IPS-NIHi7 (cell line): Measurements from ENCODE around the gene EP300.
"Not testable (repeated sequence)": the region's sequence is repeated elsewhere in the genome, so short reads cannot be mapped to it uniquely, and the experiment has no call there.

Source experiments
- DNase-seq: peaks from one replicate; pipeline ENCODE4 v3.0.0; 2012; ENCODE audit warnings: mixed read lengths; ENCODE audit errors: extremely low spot score

The EP300 gene

DNA sequence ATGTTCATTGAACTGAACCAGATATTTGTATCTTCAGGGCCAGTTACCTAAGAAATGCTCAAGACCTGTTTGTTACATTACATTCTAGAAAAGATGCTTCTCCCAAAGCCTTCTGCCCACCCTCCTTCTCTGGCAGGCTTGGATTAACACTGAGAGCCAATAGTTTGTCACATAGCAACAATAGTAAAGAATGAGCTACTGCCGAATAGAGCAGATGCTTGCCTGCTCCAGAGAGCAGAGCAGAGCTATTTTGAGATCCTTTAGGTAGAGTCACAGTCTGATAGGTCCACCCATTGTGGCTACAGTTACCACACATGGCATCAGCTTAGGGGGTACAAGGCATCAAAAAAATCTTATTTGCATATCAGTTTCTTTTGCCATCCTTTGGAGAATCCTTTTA, 13.5 kb upstream of the EP300 start:
- DNase-seq: no peak

- no peak for DNase-seq
Measured at GRCh38 chr22:41085842-41086241, 6.5 kb upstream of the EP300 start.

DNA sequence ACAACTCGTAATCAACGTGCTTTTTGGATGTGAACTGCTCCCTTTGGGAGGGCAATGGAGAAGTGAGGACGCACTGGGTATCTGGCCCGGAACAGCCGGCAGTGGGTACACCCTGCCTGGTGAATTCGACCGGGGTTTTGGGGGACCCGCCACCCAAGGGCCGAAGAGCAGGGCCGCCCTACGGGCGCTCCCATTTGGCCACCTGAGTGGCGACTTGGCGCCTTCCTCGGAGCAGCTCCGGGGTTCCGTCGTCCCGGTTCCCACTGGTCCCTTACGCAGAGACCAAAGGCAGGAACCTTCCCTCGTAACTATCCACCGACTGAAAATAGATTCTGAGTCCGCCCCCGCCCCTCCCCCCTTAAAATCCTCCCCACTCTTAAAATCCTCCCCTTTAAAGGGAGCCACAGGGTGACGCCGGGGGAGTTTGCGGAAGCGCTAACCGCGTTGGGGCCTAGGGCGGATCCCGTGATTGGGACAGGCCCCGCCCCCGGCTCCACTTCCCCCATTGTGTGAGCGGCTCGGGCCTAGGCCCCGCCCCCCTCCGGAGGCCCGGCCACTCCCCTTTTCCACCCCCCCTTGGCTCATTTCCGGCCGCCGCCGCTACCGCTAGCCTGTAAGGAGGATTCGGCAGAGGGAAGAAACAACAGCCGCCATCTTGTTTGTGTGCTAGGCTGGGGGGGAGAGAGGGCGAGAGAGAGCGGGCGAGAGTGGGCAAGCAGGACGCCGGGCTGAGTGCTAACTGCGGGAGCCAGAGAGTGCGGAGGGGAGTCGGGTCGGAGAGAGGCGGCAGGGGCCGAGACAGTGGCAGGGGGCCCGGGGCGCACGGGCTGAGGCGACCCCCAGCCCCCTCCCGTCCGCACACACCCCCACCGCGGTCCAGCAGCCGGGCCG, 1.0 kb upstream of the EP300 start:
- peak; percentile 98 for DNase-seq

- DNase-seq: no peak
Measured at GRCh38 chr22:41092847-41093411, 537 bp downstream of the EP300 start.

DNA sequence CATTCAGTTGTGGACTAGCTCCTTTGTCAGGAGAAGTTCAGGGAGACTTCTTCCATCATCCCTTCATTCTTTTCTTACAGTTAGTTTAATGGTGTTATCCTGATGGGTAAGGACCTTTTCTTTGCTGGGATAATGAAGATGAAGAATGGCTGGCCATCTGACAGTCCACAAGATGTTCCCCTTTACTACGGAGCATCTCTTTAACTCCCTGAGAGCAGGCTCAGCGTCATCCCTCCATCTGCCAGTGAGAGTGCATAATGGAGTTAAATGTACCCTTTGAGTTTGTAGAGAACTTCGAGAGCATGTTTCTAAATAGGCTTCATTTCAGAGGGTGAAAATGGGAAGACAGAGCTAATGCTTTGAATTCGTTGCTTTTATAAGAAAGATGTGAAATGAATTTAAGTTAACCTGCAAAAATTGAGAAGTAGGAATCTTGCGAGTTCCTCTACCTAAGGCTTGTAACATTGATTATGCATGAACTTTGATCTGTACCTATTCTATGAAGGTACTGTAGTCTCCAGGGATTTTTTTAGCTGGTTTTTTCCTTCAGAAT, 1.7 kb downstream of the EP300 start:
- DNase-seq: no peak

- no peak for DNase-seq
Measured at GRCh38 chr22:41096391-41096790, 4.0 kb downstream of the EP300 start.

- DNase-seq: no peak
Measured at GRCh38 chr22:41096841-41097240, 4.4 kb downstream of the EP300 start.

DNA sequence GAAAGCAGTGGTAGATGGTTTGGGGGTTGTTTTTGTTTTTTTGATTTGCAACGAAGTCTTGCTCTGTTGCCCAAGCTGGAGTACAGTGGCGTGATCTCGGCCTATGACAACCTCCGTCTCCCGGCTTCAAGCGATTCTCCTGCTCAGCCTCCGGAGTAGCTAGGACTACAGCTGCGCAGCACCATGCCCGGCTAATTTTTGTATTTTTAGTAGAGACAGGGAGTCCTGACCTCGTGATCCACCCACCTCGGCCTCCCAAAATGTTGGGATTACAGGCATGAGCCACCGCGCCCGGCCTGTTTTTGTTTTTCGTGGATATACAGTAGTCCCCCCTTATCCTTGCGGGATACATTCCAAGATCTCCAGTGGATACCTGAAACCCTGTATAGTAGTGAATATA, 6.6 kb downstream of the EP300 start:
- no peak for DNase-seq

DNA sequence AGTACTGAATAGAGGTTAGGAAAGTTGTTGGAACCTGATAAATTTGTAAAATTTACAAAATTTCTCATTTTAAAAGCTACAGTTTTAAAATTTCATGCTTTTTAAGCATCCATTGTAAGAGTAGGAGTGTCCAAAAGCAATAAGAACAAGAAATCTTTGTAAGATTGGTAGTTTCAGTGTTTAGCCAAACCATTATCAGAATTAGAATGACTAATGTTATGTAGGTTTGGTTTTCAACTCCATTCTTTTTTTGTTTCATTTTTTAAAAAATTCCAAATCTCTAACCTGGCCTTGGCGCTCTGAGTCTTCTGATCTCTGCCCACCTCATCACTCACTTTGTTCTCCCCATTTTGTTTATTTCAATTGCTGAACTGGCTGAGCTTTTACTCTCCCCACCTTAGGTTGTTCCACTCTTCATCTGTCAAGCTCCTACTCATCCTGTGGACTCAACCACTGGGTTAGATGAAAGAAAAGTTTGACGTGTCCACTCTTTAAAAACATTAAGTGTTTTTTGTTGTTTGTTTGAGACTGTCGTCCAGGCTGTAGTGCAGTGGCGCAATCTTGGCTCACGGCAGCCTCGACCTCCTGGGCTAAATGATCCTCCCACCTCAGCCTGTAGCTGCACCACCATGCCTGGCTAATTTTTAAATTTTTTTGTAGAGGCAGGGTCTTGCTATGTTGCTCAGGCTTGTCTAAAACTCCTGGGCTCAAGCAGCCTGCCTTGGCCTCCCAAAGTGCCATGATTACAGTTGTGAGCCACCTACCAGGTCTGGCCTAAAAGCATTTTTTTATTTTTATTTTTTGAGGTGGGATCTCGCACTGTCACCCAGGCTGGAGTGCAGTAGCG, 14.0 kb downstream of the EP300 start:
- no peak for DNase-seq

DNA sequence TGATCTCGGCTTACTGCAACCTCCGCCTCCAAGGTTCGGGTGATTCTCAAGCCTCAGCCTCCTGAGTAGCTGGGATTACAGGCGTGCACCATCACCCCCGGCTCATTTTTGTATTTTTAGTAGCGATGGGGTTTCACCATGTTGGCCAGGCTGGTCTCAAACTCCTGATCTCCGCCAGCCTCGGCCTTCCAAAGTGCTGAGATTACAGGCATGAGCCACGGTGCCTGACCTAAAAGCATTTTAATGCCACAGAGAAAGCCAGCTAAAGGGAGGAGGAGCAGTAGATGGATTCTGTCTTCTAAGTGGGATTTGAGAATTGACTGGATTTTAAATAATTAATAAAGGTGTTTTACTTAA, 14.6 kb downstream of the EP300 start:
- not testable (repeated sequence) for DNase-seq

GRCh38 chr22:41110968-41111367, 18.6 kb downstream of the EP300 start:
- no peak for DNase-seq

- DNase-seq: no peak
Measured at GRCh38 chr22:41116342-41116741, 23.9 kb downstream of the EP300 start.

DNA sequence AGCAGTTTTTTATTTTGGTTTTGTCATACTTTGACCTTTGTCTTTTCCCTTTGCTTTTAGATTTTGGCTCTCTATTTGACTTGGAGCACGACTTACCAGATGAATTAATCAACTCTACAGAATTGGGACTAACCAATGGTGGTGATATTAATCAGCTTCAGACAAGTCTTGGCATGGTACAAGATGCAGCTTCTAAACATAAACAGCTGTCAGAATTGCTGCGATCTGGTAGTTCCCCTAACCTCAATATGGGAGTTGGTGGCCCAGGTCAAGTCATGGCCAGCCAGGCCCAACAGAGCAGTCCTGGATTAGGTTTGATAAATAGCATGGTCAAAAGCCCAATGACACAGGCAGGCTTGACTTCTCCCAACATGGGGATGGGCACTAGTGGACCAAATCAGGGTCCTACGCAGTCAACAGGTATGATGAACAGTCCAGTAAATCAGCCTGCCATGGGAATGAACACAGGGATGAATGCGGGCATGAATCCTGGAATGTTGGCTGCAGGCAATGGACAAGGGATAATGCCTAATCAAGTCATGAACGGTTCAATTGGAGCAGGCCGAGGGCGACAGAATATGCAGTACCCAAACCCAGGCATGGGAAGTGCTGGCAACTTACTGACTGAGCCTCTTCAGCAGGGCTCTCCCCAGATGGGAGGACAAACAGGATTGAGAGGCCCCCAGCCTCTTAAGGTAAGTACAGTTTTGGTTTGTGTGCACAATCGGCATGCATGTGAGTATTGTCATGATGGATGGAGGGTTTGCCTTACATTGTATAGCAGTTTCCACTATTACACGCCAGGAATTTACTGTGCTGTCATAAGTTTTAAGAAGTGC, 25.0 kb downstream of the EP300 start:
- DNase-seq: no peak

DNA sequence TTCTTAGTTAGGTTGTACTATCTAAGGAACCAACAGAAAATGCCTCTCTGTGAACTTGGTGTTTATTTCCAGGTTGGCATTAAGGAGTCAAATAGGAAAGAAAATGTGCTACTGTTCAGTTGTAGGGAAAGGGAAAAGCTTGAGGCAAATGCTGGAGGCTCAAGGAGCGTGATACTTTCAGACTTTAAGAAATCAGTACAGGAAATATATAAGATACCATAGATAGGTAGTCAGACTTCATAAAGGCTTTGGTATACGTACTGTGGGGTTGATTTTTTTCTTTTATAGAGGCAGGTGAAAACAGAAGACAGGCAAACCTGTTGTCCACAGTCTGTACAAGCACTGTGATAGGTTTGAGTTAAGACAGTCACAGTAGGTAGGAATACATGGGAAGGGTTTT, 30.8 kb downstream of the EP300 start:
- no peak for DNase-seq

DNA sequence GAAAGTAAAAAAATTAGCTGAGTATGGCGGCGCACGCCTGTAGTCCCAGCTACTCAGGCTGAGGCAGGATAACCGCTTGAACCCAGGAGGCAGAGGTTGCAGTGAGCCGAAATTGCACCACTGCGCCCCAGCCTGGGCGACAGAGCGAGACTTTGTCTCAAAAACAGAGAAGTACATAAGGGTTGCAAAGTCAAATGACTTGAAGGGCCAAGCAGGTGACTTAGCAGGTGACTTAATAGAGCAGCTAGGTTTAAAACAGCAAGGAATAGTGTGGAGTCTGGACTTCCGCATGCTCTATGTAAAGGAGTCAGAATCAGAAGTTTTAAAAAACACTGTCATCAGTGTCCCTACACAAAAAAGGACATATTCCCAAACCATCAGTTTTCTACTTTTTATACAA, 31.7 kb downstream of the EP300 start:
- DNase-seq: no peak

DNA sequence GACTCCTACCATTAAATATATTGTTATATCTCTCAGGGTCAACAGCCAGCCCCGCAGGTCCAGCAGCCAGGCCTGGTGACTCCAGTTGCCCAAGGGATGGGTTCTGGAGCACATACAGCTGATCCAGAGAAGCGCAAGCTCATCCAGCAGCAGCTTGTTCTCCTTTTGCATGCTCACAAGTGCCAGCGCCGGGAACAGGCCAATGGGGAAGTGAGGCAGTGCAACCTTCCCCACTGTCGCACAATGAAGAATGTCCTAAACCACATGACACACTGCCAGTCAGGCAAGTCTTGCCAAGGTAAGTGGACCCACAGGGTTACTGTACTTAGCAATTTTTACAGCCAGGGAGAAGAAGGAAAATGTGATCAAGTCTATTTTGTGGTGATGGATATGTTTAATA, 35.1 kb downstream of the EP300 start:
- DNase-seq: no peak

- no peak for DNase-seq
Measured at GRCh38 chr22:41128606-41129005, 36.2 kb downstream of the EP300 start.

DNA sequence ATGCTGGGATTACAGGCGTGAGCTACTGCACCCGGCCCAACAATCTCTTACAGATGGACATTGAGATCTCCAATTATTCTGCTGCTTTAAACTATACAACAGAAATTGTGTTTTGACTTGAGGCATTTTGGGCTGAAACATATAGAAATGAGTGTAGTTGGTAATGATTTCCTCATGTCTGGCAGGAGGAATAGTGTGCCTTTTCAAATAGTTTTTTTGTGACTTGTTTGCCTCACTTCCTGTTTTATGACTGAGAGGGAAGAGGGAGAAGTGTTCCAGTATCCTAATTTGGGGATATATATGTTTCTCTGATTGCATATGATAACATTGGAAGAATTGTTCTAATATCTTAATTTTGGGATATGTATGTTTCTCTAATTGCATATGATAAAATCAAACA, 40.2 kb downstream of the EP300 start:
- DNase-seq: no peak

GRCh38 chr22:41140365-41140957, 48.1 kb downstream of the EP300 start:
- DNase-seq: no peak

GRCh38 chr22:41145921-41146320, 53.5 kb downstream of the EP300 start:
- not testable (repeated sequence) for DNase-seq

DNA sequence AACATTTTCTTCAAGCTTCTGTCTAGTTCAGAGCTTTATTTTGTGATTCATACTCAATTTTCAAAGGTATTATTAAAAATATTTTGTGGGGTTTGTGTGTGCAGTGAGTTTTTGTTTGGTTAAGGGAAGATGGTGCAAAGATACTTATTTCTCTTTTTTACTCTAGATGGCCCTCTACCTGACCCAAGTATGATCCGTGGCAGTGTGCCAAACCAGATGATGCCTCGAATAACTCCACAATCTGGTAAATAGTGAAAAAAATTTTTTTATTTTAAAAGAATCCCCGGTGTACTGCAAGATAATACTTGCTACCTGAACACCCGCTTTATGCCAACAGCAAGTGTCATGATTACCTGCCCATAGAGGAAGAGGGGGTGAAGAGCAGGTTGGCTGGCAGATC, 54.2 kb downstream of the EP300 start:
- DNase-seq: no peak
